PFSK-1 (cell line): ENCODE measurements around the gene CLEC2L.

Experiments
- FOXP2 ChIP-seq: optimal IDR thresholded peaks from 2 replicates; pipeline ENCODE3; 2011; ENCODE audit warnings: borderline replicate concordance, control low read depth, inconsistent platforms; ENCODE audit not compliant: insufficient read depth; ENCODE audit errors: extremely low read length, extremely low read depth
- POLR2AphosphoS5 ChIP-seq: IDR thresholded peaks from 2 replicates; pipeline ENCODE4 v1.6.1; 2012; ENCODE audit warnings: low read depth, mild to moderate bottlenecking, control low read depth, low read length, moderate library complexity
- SIN3A ChIP-seq: IDR thresholded peaks from 2 replicates; pipeline ENCODE4 v1.6.1; 2012; ENCODE audit warnings: mild to moderate bottlenecking, low read length, moderate library complexity, borderline replicate concordance; ENCODE audit not compliant: insufficient read depth
- TAF1 ChIP-seq: IDR thresholded peaks from 2 replicates; pipeline ENCODE4 v1.6.1; 2012; ENCODE audit warnings: low read length, control low read depth, borderline replicate concordance; ENCODE audit not compliant: insufficient read depth
- TF ChIP-seq, protein P1 (sequence below), 2 experiments: IDR thresholded peaks; 2 replicates each; pipeline versions ENCODE4 v1.6.1 to v1.8.0; 2011 to 2012; ENCODE audit warnings: low read depth in 2 of 2, low read length in 2 of 2, control low read depth in 1 of 2, inconsistent platforms in 1 of 2, mild to moderate bottlenecking in 1 of 2, moderate library complexity in 1 of 2; ENCODE audit not compliant: insufficient read depth in 1 of 2

Gene CLEC2L

DNA sequence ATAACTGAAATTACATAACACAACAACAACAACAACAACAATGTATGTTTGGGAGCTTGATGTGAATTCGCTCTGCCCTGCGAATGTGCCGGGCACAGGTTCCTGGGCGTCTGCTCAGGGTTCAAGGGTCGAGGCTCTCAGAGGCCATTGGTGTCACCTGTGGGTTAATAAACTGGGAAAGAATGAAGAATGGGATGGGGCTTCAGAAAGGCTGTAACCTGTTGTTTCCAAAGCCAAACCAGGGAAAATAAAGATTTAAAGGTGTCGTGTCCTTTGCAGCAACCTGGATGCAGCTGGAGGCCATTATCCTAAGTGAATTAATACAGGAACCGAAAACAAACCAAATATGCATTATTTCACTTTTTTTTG lies 22.7 kb upstream of the CLEC2L start:
- no peak for TF ChIP-seq SIN3A
- no peak for TF ChIP-seq TAF1
- TF ChIP-seq FOXP2, result no peak
- TF ChIP-seq, protein P1, sequence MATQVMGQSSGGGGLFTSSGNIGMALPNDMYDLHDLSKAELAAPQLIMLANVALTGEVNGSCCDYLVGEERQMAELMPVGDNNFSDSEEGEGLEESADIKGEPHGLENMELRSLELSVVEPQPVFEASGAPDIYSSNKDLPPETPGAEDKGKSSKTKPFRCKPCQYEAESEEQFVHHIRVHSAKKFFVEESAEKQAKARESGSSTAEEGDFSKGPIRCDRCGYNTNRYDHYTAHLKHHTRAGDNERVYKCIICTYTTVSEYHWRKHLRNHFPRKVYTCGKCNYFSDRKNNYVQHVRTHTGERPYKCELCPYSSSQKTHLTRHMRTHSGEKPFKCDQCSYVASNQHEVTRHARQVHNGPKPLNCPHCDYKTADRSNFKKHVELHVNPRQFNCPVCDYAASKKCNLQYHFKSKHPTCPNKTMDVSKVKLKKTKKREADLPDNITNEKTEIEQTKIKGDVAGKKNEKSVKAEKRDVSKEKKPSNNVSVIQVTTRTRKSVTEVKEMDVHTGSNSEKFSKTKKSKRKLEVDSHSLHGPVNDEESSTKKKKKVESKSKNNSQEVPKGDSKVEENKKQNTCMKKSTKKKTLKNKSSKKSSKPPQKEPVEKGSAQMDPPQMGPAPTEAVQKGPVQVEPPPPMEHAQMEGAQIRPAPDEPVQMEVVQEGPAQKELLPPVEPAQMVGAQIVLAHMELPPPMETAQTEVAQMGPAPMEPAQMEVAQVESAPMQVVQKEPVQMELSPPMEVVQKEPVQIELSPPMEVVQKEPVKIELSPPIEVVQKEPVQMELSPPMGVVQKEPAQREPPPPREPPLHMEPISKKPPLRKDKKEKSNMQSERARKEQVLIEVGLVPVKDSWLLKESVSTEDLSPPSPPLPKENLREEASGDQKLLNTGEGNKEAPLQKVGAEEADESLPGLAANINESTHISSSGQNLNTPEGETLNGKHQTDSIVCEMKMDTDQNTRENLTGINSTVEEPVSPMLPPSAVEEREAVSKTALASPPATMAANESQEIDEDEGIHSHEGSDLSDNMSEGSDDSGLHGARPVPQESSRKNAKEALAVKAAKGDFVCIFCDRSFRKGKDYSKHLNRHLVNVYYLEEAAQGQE (IDR thresholded peaks at IDR 0.05; ENCODE audit: insufficient read depth in 1 of 2, low read depth in 2 of 2, low read length in 2 of 2), result no peak
- TF ChIP-seq POLR2AphosphoS5, result no peak

- TF ChIP-seq POLR2AphosphoS5 (no peak), FOXP2 (no peak)
These were observed 21.3 kb upstream of the CLEC2L start for GRCh38 chr7:139502226-139502625.

GRCh38 chr7:139505563-139505962 lies 17.9 kb upstream of the CLEC2L start:
- TF ChIP-seq FOXP2 (no peak), TAF1 (no peak), SIN3A (no peak), POLR2AphosphoS5 (no peak)
- TF ChIP-seq, protein P1 (IDR thresholded peaks at IDR 0.05; ENCODE audit: insufficient read depth in 1 of 2, low read depth in 2 of 2, low read length in 2 of 2), result no peak

GRCh38 chr7:139509535-139509934 lies 13.9 kb upstream of the CLEC2L start:
- TF ChIP-seq SIN3A (no peak), POLR2AphosphoS5 (no peak), TAF1 (no peak), FOXP2 (no peak)
- TF ChIP-seq, protein P1 (IDR thresholded peaks at IDR 0.05; ENCODE audit: insufficient read depth in 1 of 2, low read depth in 2 of 2, low read length in 2 of 2), result no peak

DNA sequence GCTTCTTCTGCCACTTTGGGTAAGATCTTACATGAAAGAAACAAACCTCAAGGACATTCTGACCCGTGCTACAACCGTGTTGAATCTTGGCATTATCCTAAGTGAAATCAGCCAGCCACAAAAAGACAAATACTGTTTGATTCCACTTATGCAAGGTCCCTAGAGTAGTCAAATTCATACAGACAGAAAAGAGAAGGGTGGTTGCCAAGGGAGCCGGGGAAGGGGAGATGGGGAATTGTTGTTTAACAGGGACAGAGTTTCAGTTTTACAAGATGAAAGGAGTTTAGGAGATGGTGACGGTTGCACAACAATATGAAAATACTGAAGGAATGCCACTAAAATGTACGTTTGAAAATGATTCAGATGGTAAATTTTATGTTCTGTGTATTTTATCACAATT lies 12.2 kb upstream of the CLEC2L start:
- TF ChIP-seq, protein P1 (IDR thresholded peaks at IDR 0.05; ENCODE audit: insufficient read depth in 1 of 2, low read depth in 2 of 2, low read length in 2 of 2), result no peak
- TF ChIP-seq FOXP2, result no peak
- no peak for TF ChIP-seq SIN3A
- no peak for TF ChIP-seq TAF1
- TF ChIP-seq POLR2AphosphoS5, result no peak
